Astrocyte of the cerebellum (primary cell): Measurements from ENCODE around the gene STYXL2.
A peak's percentile ranks its signal among the peaks of the same experiment; 100 is the strongest.

Experiments
- DNase-seq: peaks from one replicate; pipeline ENCODE4 v3.0.0-alpha.2; 2011; ENCODE audit warnings: low read depth
- H3K4me3 ChIP-seq: 2 replicates; pipeline ENCODE4 v1.5.1; 2011; ENCODE audit warnings: mild to moderate bottlenecking, low read depth, low read length, moderate library complexity
- in situ Hi-C: cut with HindIII; loops from 2 replicates; pipeline ENCODE4 v1.10.0; 2017; ENCODE audit warnings: low sequenced_read_pairs
- TF ChIP-seq, protein P1 (sequence below): IDR thresholded peaks from 2 replicates; pipeline ENCODE4 v1.5.1; 2012; ENCODE audit warnings: low read length, low read depth, moderate library complexity, mild to moderate bottlenecking; ENCODE audit errors: missing control alignments

Gene STYXL2

DNA sequence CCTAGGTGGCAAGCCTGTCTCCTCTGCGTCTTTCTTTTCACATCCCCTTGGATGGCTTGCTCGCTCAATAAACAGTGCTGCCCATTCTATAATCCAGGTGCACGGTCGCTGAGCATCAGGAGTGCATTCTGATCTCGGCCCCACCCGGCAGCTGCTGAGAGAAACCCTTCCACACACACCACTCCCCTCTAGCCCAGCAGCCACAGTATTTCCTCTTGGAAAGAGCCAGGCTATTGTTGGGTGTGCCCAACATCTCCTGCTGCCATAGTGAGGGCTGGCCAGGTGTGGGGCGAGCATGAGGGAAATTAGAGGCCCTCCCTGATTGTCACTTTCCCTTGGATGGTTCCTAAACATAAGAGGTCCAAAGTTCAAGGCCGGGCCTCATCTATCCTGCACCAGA, 28.4 kb upstream of the STYXL2 start:
- H3K4me3 ChIP-seq: no peak overlapping the region
- no peak for DNase-seq
- TF ChIP-seq, protein P1, sequence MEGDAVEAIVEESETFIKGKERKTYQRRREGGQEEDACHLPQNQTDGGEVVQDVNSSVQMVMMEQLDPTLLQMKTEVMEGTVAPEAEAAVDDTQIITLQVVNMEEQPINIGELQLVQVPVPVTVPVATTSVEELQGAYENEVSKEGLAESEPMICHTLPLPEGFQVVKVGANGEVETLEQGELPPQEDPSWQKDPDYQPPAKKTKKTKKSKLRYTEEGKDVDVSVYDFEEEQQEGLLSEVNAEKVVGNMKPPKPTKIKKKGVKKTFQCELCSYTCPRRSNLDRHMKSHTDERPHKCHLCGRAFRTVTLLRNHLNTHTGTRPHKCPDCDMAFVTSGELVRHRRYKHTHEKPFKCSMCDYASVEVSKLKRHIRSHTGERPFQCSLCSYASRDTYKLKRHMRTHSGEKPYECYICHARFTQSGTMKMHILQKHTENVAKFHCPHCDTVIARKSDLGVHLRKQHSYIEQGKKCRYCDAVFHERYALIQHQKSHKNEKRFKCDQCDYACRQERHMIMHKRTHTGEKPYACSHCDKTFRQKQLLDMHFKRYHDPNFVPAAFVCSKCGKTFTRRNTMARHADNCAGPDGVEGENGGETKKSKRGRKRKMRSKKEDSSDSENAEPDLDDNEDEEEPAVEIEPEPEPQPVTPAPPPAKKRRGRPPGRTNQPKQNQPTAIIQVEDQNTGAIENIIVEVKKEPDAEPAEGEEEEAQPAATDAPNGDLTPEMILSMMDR: no peak
- in situ Hi-C loops: loop anchor here (25.0 kb wide), 1 partner anchor 347 kb away; no protein-coding TSS in a partner anchor

DNA sequence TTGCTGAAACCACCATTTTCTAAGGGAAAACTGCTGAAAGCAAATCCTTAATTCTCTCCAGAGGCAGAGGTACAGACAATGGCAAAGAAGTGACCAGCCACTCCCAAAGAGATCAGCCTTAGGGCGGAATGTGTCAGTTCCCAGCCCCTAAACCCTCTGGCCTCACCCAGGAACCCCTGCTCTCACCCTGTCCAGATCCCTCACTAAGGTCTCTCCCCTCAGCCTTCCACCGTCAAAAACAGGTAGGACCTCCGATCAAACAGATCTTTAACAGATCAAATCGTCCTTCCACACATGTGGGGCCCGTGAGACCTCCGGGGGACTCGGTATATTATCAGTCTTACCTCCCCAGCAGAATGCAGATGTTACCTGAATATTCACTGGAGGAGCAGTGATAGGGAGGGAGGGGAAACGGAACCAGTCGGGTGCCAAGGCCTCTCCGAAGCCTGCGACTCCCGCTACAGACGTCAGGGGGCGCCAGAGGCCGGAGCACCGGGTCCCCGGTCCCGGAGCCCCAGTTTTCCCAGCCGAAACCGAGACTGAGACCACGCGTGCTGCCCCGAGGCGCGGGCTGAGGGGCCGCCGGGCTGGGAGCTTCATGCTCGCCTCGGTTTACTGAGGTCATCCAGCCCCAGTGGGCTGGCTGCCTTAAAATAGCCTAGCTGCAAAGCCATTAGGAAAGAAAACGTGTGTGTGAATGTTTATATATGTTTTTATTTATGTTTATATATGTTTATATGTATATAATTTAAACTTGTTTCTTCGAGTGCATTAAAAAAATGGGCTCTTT, 27.3 kb upstream of the STYXL2 start:
- TF ChIP-seq, protein P1: peak; percentile 96
- peak overlapping the region; percentile 32 for H3K4me3 ChIP-seq
- in situ Hi-C loops: loop anchor here (25.0 kb wide), 1 partner anchor 346 kb away; no protein-coding TSS in a partner anchor
- peak; percentile 13 for DNase-seq

DNA sequence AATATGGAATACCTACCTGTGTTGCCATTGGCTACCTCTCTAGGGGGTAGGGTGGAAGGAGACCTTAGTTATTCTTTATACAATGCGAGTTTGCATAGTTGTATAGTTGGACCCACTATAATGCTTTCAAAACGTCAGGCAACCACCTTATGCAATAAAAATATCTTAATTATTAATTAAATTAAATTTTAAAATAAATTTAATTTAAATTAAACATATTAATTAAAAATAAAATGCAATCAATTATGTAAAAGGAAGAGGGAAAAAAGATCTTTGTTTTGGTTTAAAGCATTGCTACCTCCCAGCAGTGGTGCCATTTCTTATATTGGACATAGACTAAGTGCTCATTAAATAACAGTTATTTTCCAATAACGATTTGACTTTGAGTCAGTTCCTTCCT, 26.0 kb upstream of the STYXL2 start:
- in situ Hi-C loops: loop anchor here (25.0 kb wide), 1 partner anchor 344 kb away; no protein-coding TSS in a partner anchor
- no peak for DNase-seq
- TF ChIP-seq, protein P1: no peak
- H3K4me3 ChIP-seq: no peak overlapping the region

- TF ChIP-seq, protein P1: no peak
- in situ Hi-C loops: loop anchor here (25.0 kb wide), 1 partner anchor 344 kb away; no protein-coding TSS in a partner anchor
- DNase-seq: no peak
- H3K4me3 ChIP-seq: no peak overlapping the region
Measured at GRCh38 chr1:167068761-167069160, 25.1 kb upstream of the STYXL2 start.

DNA sequence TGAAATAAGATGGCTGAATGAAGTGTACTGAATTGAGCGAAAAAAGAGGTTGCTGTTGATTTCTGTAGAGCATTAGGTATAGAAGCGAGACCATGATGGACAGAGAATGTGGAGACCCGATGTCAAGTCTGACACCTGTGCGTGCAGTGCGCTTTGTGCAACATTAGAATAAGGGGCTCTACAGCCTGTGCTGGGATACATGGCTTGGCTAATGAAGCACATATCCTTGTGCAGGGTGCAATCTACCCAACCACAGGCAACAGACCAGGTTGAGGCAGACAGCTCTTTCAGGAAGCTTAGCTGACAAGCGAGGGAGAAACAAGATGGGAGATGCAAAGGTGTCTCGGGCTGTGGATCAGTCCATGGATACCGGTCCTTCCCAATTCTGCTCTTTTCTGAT, 22.6 kb upstream of the STYXL2 start:
- in situ Hi-C loops: loop anchor here (25.0 kb wide), 1 partner anchor 341 kb away; no protein-coding TSS in a partner anchor
- H3K4me3 ChIP-seq: no peak overlapping the region
- TF ChIP-seq, protein P1: no peak
- DNase-seq: no peak

DNA sequence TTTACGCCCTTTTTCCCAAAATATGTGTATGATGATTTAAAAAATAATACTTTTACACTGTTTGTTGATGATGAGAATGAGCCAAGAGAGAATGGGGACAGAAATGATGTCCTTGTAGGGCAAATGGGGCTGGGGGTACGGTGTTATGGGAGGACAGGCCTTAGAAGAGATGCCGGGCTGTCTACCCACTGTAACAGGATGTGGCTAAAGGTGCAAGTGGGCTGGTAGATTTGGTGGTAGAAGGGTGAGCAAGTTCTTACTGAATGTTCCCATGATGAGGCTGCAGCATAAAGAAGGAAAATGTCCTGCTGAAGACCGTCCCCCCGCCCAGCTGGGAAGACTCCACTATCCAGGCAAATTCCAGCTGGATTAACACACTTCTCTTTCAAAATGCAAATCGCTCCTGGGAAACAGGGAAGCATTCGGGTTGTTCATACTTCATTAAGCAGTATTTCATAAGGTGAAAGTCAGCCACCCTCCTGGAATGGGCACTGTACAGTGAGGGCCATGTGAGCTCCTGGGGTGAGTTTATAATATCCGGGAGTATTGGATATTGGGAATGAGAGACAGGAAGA, 17.7 kb upstream of the STYXL2 start:
- TF ChIP-seq, protein P1: no peak
- H3K4me3 ChIP-seq: no peak overlapping the region
- in situ Hi-C loops: no loop called here
- no peak for DNase-seq
